Breast epithelium (tissue), 3 donors: Measurements from ENCODE around the gene STIP1.

Experiments used
- POLR2AphosphoS5 ChIP-seq, 3 donors: sonication (generic); formaldehyde crosslinking; IDR thresholded peaks; one replicate each; pipeline ENCODE4 v1.6.1; 2017; ENCODE audit warnings: antibody characterized with exemption in 3 of 3
- TF ChIP-seq, protein P1 (sequence below), 3 donors: fragments of 450-650 bp; IDR thresholded peaks; one replicate each; pipeline ENCODE4 v1.5.1; 2016 to 2017; ENCODE audit warnings: antibody characterized with exemption in 3 of 3, mild to moderate bottlenecking in 3 of 3, moderate library complexity in 3 of 3

DNA sequence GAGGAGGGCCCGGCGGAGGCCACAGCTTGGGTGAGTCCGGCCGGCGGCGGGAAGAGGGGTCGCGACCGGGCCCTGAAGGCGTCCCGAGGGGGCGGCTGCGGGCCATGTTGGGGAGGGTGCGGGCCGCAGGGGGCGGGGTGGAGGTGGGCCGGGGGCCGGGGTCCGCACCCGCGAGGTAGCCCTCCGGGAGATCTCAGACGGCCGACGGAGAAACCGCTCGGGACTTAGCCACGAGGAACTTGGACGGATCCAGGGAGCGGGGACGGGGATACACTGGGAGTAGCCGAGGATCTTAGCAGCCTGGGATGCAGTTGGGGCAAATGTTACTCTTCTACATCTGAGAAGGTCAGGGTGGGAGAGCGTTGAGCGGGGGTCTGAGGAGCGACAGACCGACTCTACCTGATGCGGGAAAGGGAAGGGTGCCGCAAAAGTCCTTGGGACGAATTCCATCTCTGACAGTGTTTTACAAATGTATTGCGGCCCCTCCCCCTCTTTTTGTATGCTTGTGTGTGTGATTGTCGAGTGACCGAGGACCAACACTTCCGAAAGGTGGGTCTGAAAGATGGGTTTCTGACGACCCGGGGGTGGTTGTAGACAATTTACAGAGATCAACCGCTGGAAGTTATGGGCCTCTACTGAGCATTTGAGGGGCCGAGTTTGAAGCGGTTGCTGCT is 658 bp downstream of the STIP1 start:
- TF ChIP-seq, protein P1, sequence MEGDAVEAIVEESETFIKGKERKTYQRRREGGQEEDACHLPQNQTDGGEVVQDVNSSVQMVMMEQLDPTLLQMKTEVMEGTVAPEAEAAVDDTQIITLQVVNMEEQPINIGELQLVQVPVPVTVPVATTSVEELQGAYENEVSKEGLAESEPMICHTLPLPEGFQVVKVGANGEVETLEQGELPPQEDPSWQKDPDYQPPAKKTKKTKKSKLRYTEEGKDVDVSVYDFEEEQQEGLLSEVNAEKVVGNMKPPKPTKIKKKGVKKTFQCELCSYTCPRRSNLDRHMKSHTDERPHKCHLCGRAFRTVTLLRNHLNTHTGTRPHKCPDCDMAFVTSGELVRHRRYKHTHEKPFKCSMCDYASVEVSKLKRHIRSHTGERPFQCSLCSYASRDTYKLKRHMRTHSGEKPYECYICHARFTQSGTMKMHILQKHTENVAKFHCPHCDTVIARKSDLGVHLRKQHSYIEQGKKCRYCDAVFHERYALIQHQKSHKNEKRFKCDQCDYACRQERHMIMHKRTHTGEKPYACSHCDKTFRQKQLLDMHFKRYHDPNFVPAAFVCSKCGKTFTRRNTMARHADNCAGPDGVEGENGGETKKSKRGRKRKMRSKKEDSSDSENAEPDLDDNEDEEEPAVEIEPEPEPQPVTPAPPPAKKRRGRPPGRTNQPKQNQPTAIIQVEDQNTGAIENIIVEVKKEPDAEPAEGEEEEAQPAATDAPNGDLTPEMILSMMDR (IDR thresholded peaks at IDR 0.05): no peak
- no peak for TF ChIP-seq POLR2AphosphoS5 (IDR thresholded peaks at IDR 0.05)
